ENCODE measurements around the gene CD84.
"Not testable (repeated sequence)": the region's sequence is repeated elsewhere in the genome, so short reads cannot be mapped to it uniquely, and the experiment has no call there.

The CD84 gene

DNA sequence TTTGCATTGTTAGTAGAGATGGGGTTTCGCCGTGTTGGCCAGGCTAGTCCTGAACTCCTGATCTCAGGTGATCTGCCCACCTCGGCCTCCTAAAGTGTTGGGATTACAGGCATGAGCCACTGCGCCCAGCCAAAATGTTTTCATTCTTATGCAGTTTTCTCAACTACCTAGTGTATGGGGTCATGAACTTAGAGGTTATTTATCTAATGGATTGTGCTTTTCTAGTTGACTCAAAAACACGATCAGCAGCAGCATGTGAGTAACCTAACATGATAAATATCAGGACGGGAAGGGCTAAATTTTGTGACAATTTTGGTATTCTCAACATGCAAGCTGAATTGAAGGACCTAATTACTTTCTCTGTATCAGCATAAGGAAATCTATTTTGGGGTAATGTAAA is 9.2 kb upstream of the CD84 start:
- Histone ChIP-seq H2AFZ (ENCODE audit: low read depth, low read length, severe bottlenecking) (no peak overlapping the region), H3K9me3 (ENCODE audit: insufficient read depth, low read length) (no peaks in the 10 kb centered on the region), H3K4me3 (ENCODE audit: insufficient read depth, low read length, poor library complexity, severe bottlenecking) (no peak overlapping the region), H3K36me3 (ENCODE audit: low read length) (no peaks in the 10 kb centered on the region), H3F3A (ENCODE audit: insufficient read depth) (no peaks in the 10 kb centered on the region), H3K9ac (ENCODE audit: low read length) (no peak overlapping the region), H3K9me2 (replicated peaks; ENCODE audit: insufficient read depth, low read length) (no peaks in the 10 kb centered on the region), H3K27ac (ENCODE audit: low read depth, low read length) (no peak overlapping the region), H4K20me1 (ENCODE audit: low read depth, low read length) (no peaks in the 10 kb centered on the region), H3K79me2 (ENCODE audit: insufficient read depth, low read length) (no peaks in the 10 kb centered on the region), H3K4me2 (ENCODE audit: low read depth, low read length, poor library complexity, severe bottlenecking) (no peak overlapping the region), H3K27me3 (ENCODE audit: low read length) (no peaks in the 10 kb centered on the region)
- TF ChIP-seq EZH2phosphoT487 (conservative IDR thresholded peaks at IDR 0.05; ENCODE audit: low read length): no peak
- TF ChIP-seq, protein P1, sequence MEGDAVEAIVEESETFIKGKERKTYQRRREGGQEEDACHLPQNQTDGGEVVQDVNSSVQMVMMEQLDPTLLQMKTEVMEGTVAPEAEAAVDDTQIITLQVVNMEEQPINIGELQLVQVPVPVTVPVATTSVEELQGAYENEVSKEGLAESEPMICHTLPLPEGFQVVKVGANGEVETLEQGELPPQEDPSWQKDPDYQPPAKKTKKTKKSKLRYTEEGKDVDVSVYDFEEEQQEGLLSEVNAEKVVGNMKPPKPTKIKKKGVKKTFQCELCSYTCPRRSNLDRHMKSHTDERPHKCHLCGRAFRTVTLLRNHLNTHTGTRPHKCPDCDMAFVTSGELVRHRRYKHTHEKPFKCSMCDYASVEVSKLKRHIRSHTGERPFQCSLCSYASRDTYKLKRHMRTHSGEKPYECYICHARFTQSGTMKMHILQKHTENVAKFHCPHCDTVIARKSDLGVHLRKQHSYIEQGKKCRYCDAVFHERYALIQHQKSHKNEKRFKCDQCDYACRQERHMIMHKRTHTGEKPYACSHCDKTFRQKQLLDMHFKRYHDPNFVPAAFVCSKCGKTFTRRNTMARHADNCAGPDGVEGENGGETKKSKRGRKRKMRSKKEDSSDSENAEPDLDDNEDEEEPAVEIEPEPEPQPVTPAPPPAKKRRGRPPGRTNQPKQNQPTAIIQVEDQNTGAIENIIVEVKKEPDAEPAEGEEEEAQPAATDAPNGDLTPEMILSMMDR (IDR thresholded peaks at IDR 0.05; ENCODE audit: insufficient read depth, low read length, poor library complexity, severe bottlenecking): no peak

DNA sequence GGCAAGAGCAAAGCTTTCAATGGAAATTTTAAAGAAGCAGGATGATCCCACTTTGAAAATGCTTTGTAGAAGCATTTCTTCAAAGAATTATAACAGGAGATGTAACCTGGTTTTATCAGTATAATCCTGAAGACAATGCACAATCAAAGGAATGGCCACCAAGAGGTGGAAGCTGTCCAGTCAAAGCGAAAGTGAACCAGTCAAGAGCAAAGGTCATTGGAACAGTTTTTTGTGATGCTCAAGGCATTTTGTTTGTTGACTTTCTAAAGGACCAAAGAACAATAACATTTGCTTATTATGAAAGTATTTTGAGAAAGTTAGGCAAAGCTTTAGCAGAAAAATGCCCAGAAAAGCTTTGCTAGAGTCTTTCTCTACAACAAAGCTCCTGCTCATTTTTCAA is 5.5 kb upstream of the CD84 start:
- H3F3A ChIP-seq (ENCODE audit: insufficient read depth): no peaks in the 10 kb centered on the region
- H3K27ac ChIP-seq (ENCODE audit: low read depth, low read length): no peak overlapping the region
- no peak overlapping the region for H3K9ac ChIP-seq (ENCODE audit: low read length)
- H3K4me2 ChIP-seq (ENCODE audit: low read depth, low read length, poor library complexity, severe bottlenecking): no peak overlapping the region
- no peaks in the 10 kb centered on the region for H3K9me2 ChIP-seq (replicated peaks; ENCODE audit: insufficient read depth, low read length)
- no peaks in the 10 kb centered on the region for H3K36me3 ChIP-seq (ENCODE audit: low read length)
- H3K4me3 ChIP-seq (ENCODE audit: insufficient read depth, low read length, poor library complexity, severe bottlenecking): no peak overlapping the region
- TF ChIP-seq, protein P1 (IDR thresholded peaks at IDR 0.05; ENCODE audit: insufficient read depth, low read length, poor library complexity, severe bottlenecking): no peak
- no peak for TF ChIP-seq EZH2phosphoT487 (conservative IDR thresholded peaks at IDR 0.05; ENCODE audit: low read length)
- no peaks in the 10 kb centered on the region for H3K27me3 ChIP-seq (ENCODE audit: low read length)
- no peak overlapping the region for H2AFZ ChIP-seq (ENCODE audit: low read depth, low read length, severe bottlenecking)
- no peaks in the 10 kb centered on the region for H3K79me2 ChIP-seq (ENCODE audit: insufficient read depth, low read length)
- no peaks in the 10 kb centered on the region for H3K9me3 ChIP-seq (ENCODE audit: insufficient read depth, low read length)
- H4K20me1 ChIP-seq (ENCODE audit: low read depth, low read length): no peaks in the 10 kb centered on the region

DNA sequence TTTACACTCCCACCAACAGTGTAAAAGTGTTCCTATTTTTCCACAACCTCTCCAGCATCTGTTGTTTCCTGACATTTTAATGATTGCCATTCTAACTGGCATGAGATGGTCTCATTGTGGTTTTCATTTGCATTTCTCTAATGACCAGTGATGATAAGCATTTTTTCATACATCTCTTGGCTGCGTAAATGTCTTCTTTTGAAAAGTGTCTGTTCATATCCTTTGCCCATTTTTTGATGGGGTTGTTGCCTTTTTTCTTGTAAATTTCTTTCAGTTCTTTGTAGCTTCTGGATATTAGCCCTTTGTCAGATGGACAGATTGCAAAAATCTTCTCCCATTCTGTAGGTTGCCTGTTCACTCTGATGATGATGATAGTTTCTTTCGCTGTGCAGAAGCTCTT is 3.7 kb upstream of the CD84 start:
- not testable (repeated sequence) for H3K79me2 ChIP-seq (ENCODE audit: insufficient read depth, low read length); H3K27ac ChIP-seq (ENCODE audit: low read depth, low read length); H3K36me3 ChIP-seq (ENCODE audit: low read length); H3K9me2 ChIP-seq (replicated peaks; ENCODE audit: insufficient read depth, low read length); H3K9ac ChIP-seq (ENCODE audit: low read length); H3F3A ChIP-seq (ENCODE audit: insufficient read depth); H3K4me3 ChIP-seq (ENCODE audit: insufficient read depth, low read length, poor library complexity, severe bottlenecking); H3K4me2 ChIP-seq (ENCODE audit: low read depth, low read length, poor library complexity, severe bottlenecking); H4K20me1 ChIP-seq (ENCODE audit: low read depth, low read length); H2AFZ ChIP-seq (ENCODE audit: low read depth, low read length, severe bottlenecking); H3K9me3 ChIP-seq (ENCODE audit: insufficient read depth, low read length); H3K27me3 ChIP-seq (ENCODE audit: low read length)

DNA sequence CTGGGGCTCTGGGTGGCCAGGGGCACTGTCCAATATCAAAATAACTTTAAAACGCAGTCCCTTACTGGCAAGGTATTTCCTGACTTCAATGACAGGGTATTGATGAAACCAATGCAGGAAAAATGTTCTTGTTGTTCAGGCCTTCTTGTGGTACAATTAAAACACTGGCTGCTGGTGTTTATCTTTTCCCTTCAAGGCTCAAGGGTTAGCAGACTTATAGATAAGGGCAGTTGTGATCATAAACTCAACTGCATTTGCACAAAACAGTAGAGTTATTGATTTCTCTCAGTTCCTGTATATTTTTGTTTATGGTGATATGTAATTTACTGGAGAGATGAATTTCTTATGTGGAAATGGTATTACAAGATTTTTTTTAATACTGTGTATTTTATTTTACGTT is 2.7 kb upstream of the CD84 start:
- Histone ChIP-seq H3K36me3 (ENCODE audit: low read length) (no peaks in the 10 kb centered on the region), H3K27me3 (ENCODE audit: low read length) (no peaks in the 10 kb centered on the region), H3K4me3 (ENCODE audit: insufficient read depth, low read length, poor library complexity, severe bottlenecking) (no peak overlapping the region), H3K9me3 (ENCODE audit: insufficient read depth, low read length) (no peaks in the 10 kb centered on the region), H3K27ac (ENCODE audit: low read depth, low read length) (no peak overlapping the region), H3K79me2 (ENCODE audit: insufficient read depth, low read length) (no peaks in the 10 kb centered on the region), H2AFZ (ENCODE audit: low read depth, low read length, severe bottlenecking) (no peak overlapping the region), H4K20me1 (ENCODE audit: low read depth, low read length) (no peaks in the 10 kb centered on the region), H3K9me2 (replicated peaks; ENCODE audit: insufficient read depth, low read length) (no peaks in the 10 kb centered on the region), H3F3A (ENCODE audit: insufficient read depth) (no peaks in the 10 kb centered on the region), H3K9ac (ENCODE audit: low read length) (no peak overlapping the region), H3K4me2 (ENCODE audit: low read depth, low read length, poor library complexity, severe bottlenecking) (no peak overlapping the region)
- TF ChIP-seq EZH2phosphoT487 (conservative IDR thresholded peaks at IDR 0.05; ENCODE audit: low read length): no peak
- TF ChIP-seq, protein P1 (IDR thresholded peaks at IDR 0.05; ENCODE audit: insufficient read depth, low read length, poor library complexity, severe bottlenecking): no peak
